Measurements from ENCODE around the gene C16orf90. TPM values are rescaled to one million over a fixed set of nuclear protein-coding genes. Genes with fewer than 3 reads are reported as not detected.
A peak's percentile ranks its signal among the peaks of the same experiment; 100 is the strongest.

C16orf90 gene
- total RNA-seq, 1 donor from 2014 or later: not detected

GRCh38 chr16:3458278-3458851 lies 36.9 kb downstream of the C16orf90 start:
- DNase-seq (ENCODE audit: low spot score in 2 of 2, unreplicated experiment in 2 of 2): peak in 1 of 2 experiments; percentile 46
- Mint-ChIP-seq H3K4me3 (peak overlapping the region; percentile 91), H3K4me1 (peaks cover 34% of the 10 kb centered on the region), H3K36me3 (no peaks in the 10 kb centered on the region), H3K27me3 (ENCODE audit: low read depth) (no peaks in the 10 kb centered on the region), H3K9me3 (no peaks in the 10 kb centered on the region), H3K27ac (peak overlapping the region; percentile 97)
- TF ChIP-seq CTCF (IDR thresholded peaks at IDR 0.05; ENCODE audit: unreplicated experiment): no peak

- H3K36me3 Mint-ChIP-seq: no peaks in the 10 kb centered on the region
- peaks cover 34% of the 10 kb centered on the region for H3K4me1 Mint-ChIP-seq
These were observed 37.6 kb downstream of the C16orf90 start for GRCh38 chr16:3457434-3458252.

GRCh38 chr16:3454631-3455147 lies 40.6 kb downstream of the C16orf90 start:
- no peak for DNase-seq (ENCODE audit: low spot score in 2 of 2, unreplicated experiment in 2 of 2)
- Mint-ChIP-seq H3K36me3 (peaks cover 5% of the 10 kb centered on the region), H3K27me3 (ENCODE audit: low read depth) (no peaks in the 10 kb centered on the region), H3K4me1 (peaks cover 20% of the 10 kb centered on the region), H3K27ac (no peak overlapping the region), H3K4me3 (no peak overlapping the region), H3K9me3 (peaks cover 3% of the 10 kb centered on the region)
- TF ChIP-seq CTCF (IDR thresholded peaks at IDR 0.05; ENCODE audit: unreplicated experiment): no peak

More at GRCh38 chr16:3457434-3458252, 37.6 kb downstream of the C16orf90 start:
- no peaks in the 10 kb centered on the region for H3K27me3 Mint-ChIP-seq (ENCODE audit: low read depth)
- peak overlapping the region; percentile 94 for H3K27ac Mint-ChIP-seq
- H3K4me3 Mint-ChIP-seq: peak overlapping the region; percentile 70
- no peaks in the 10 kb centered on the region for H3K9me3 Mint-ChIP-seq
- peak; percentile 46 for TF ChIP-seq CTCF (IDR thresholded peaks at IDR 0.05; ENCODE audit: unreplicated experiment)
- peak; percentile 90 to 96 for DNase-seq (ENCODE audit: low spot score in 2 of 2, unreplicated experiment in 2 of 2)

GRCh38 chr16:3454093-3454492 lies 41.2 kb downstream of the C16orf90 start:
- TF ChIP-seq CTCF (IDR thresholded peaks at IDR 0.05; ENCODE audit: unreplicated experiment): no peak
- H3K36me3 Mint-ChIP-seq: peaks cover 7% of the 10 kb centered on the region
- no peaks in the 10 kb centered on the region for H3K27me3 Mint-ChIP-seq (ENCODE audit: low read depth)
- no peak for DNase-seq (ENCODE audit: low spot score in 2 of 2, unreplicated experiment in 2 of 2)
- peaks cover 4% of the 10 kb centered on the region for H3K9me3 Mint-ChIP-seq
- H3K4me3 Mint-ChIP-seq: no peak overlapping the region
- peaks cover 14% of the 10 kb centered on the region for H3K4me1 Mint-ChIP-seq
- peak overlapping the region; percentile 5 for H3K27ac Mint-ChIP-seq

- peaks cover 16% of the 10 kb centered on the region for H3K9me3 Mint-ChIP-seq
- peaks cover 10% of the 10 kb centered on the region for H3K4me1 Mint-ChIP-seq
- TF ChIP-seq CTCF (IDR thresholded peaks at IDR 0.05; ENCODE audit: unreplicated experiment): no peak
- peaks cover 32% of the 10 kb centered on the region for H3K36me3 Mint-ChIP-seq
- H3K4me3 Mint-ChIP-seq: peak overlapping the region; percentile 97
- H3K27ac Mint-ChIP-seq: peak overlapping the region; percentile 99
- H3K27me3 Mint-ChIP-seq (ENCODE audit: low read depth): no peaks in the 10 kb centered on the region
- DNase-seq (ENCODE audit: low spot score in 2 of 2, unreplicated experiment in 2 of 2): no peak
These were observed 51.3 kb downstream of the C16orf90 start for GRCh38 chr16:3444032-3444388.

Small RNAs within 50 kb of the gene (microRNA-seq; reads per million reads assigned to microRNA genes)
- not detected for gene MIR6126

Other genes starting within 250 kb of the C16orf90 start
- 0.20 TPM in 1 of 3 replicates, not detected in the others for gene MEFV, start 238.9 kb downstream of the C16orf90 start, total RNA-seq
- 43.5 to 45.5 TPM (median 44.9 TPM) in 3 replicates for gene ZNF263, start 212.0 kb downstream of the C16orf90 start, total RNA-seq
- 6.9 to 8.1 TPM (median 7.6 TPM) in 3 replicates for gene TIGD7, start 190.1 kb downstream of the C16orf90 start, total RNA-seq
- gene ZNF75A, start 190.0 kb downstream of the C16orf90 start, total RNA-seq: 51.3 to 53.4 TPM (median 51.7 TPM) in 3 replicates
- 0.35 to 0.63 TPM (median 0.47 TPM) in 3 replicates for gene OR2C1, start 139.6 kb downstream of the C16orf90 start, total RNA-seq
- gene ZSCAN32, start 94.5 kb downstream of the C16orf90 start, total RNA-seq: 18.4 to 19.7 TPM (median 18.9 TPM) in 3 replicates
- 18.1 to 19.3 TPM (median 19.3 TPM) in 3 replicates for gene ZNF174, start 94.3 kb downstream of the C16orf90 start, total RNA-seq
- gene ZNF597, start 52.0 kb downstream of the C16orf90 start, total RNA-seq: 3.5 to 3.9 TPM (median 3.6 TPM) in 3 replicates
- 49.7 to 52.2 TPM (median 50.6 TPM) in 3 replicates for gene NAA60, start 51.8 kb downstream of the C16orf90 start, total RNA-seq
- gene CLUAP1, start 5.5 kb upstream of the C16orf90 start, total RNA-seq: 30.1 to 36.4 TPM (median 36.0 TPM) in 3 replicates
- 0.04 to 0.13 TPM in 2 of 3 replicates, not detected in the other for gene NLRC3, start 81.9 kb upstream of the C16orf90 start, total RNA-seq
- gene SLX4, start 116.1 kb upstream of the C16orf90 start, total RNA-seq: 11.0 to 12.0 TPM (median 11.1 TPM) in 3 replicates
- 43.4 to 48.7 TPM (median 46.0 TPM) in 3 replicates for gene DNASE1, start 159.2 kb upstream of the C16orf90 start, total RNA-seq
- gene TRAP1, start 222.0 kb upstream of the C16orf90 start, total RNA-seq: 141 to 149 TPM (median 142 TPM) in 3 replicates

Data from mesothelial cell of epicardium (in vitro differentiated cells).